SKM-1 treated with dmso at 0.1 percent for 144 hours (cell line): Measurements from ENCODE around the gene HOXB3.

ENCODE experiments used
- DNase-seq: peaks from one replicate; lab custom pipeline; 2025; ENCODE audit not compliant: unreplicated experiment; lab: John Stamatoyannopoulos, UW

The HOXB3 gene

GRCh38 chr17:48571024-48571818, 18.8 kb downstream of the HOXB3 start:
- no peak for DNase-seq

- DNase-seq: no peak
Measured at GRCh38 chr17:48570325-48571023, 19.6 kb downstream of the HOXB3 start.

GRCh38 chr17:48569674-48570324, 20.2 kb downstream of the HOXB3 start:
- DNase-seq: no peak

- DNase-seq: no peak
Measured at GRCh38 chr17:48569240-48569582, 20.8 kb downstream of the HOXB3 start.

GRCh38 chr17:48568499-48569239, 21.4 kb downstream of the HOXB3 start:
- no peak for DNase-seq

GRCh38 chr17:48567646-48568354, 22.2 kb downstream of the HOXB3 start:
- no peak for DNase-seq

GRCh38 chr17:48567209-48567608, 22.8 kb downstream of the HOXB3 start:
- DNase-seq: no peak

GRCh38 chr17:48566717-48567116, 23.3 kb downstream of the HOXB3 start:
- DNase-seq: no peak

- no peak for DNase-seq
Measured at GRCh38 chr17:48565925-48566710, 23.9 kb downstream of the HOXB3 start.

- no peak for DNase-seq
Measured at GRCh38 chr17:48565022-48565554, 25.0 kb downstream of the HOXB3 start.

GRCh38 chr17:48564188-48565021, 25.6 kb downstream of the HOXB3 start:
- DNase-seq: no peak

GRCh38 chr17:48563867-48564187, 26.2 kb downstream of the HOXB3 start:
- DNase-seq: no peak

- no peak for DNase-seq
Measured at GRCh38 chr17:48563385-48563838, 26.6 kb downstream of the HOXB3 start.

GRCh38 chr17:48562934-48563333, 27.1 kb downstream of the HOXB3 start:
- DNase-seq: no peak

- no peak for DNase-seq
Measured at GRCh38 chr17:48561884-48562810, 27.9 kb downstream of the HOXB3 start.

- no peak for DNase-seq
Measured at GRCh38 chr17:48559840-48560817, 29.9 kb downstream of the HOXB3 start.
